OCI-LY3 (cell line): ENCODE data around the gene ITPR3.
A peak's percentile ranks its signal among the peaks of the same experiment; 100 is the strongest.

Experiments
- H2AFZ ChIP-seq: fragments of 200-600, 300-600 bp; shearing (Covaris generic); 2 replicates; pipeline ENCODE4 v1.6.0; 2014; ENCODE audit warnings: antibody characterized with exemption, low read depth, low read length
- H3K27ac ChIP-seq: fragments of 200-600, 300-600 bp; sonication (generic); 2 replicates; pipeline ENCODE4 v1.5.1; 2014; ENCODE audit warnings: mild to moderate bottlenecking, low read length, moderate library complexity, mixed read lengths
- H3K27me3 ChIP-seq: fragments of 200-600, 300-600 bp; sonication (generic); 2 replicates; pipeline ENCODE4 v1.6.1; 2014; ENCODE audit warnings: low read depth, low read length, mixed read lengths
- H3K36me3 ChIP-seq: fragments of 200-600, 300-600 bp; sonication (generic); replicated peaks from 2 replicates; pipeline ENCODE3; 2014; ENCODE audit warnings: low read depth, low read length, mixed read lengths
- H3K4me1 ChIP-seq: fragments of 300-600, 200-600 bp; sonication (generic); 2 replicates; pipeline ENCODE4 v1.6.1; 2014; ENCODE audit warnings: low read length, mixed read lengths
- H3K4me2 ChIP-seq: fragments of 200-600, 300-600 bp; sonication (generic); 2 replicates; pipeline ENCODE4 v1.6.1; 2014; ENCODE audit warnings: low read length, mixed read lengths
- H3K4me3 ChIP-seq: fragments of 300-600, 200-600 bp; sonication (generic); 2 replicates; pipeline ENCODE4 v1.5.1; 2014; ENCODE audit warnings: antibody characterized with exemption, mild to moderate bottlenecking, low read length, moderate library complexity
- H3K79me2 ChIP-seq: fragments of 300-600, 200-600 bp; shearing (Covaris generic); 2 replicates; pipeline ENCODE4 v1.6.1; 2014; ENCODE audit warnings: mild to moderate bottlenecking, low read length, mixed read lengths
- H3K9ac ChIP-seq: fragments of 300-600, 200-600 bp; shearing (Covaris generic); 2 replicates; pipeline ENCODE4 v1.6.0; 2014; ENCODE audit warnings: mild to moderate bottlenecking, low read length, moderate library complexity
- H3K9me3 ChIP-seq: fragments of 200-600, 300-600 bp; shearing (Covaris generic); 2 replicates; pipeline ENCODE4 v1.6.1; 2014; ENCODE audit warnings: low read length, mixed read lengths; ENCODE audit not compliant: insufficient read depth
- H4K20me1 ChIP-seq: fragments of 200-600, 300-600 bp; sonication (generic); 2 replicates; pipeline ENCODE4 v1.6.1; 2016; ENCODE audit warnings: low read length, mixed read lengths; ENCODE audit not compliant: insufficient read depth
- EZH2phosphoT487 ChIP-seq: fragments of 200-600 bp; shearing (Covaris generic); IDR thresholded peaks from 2 replicates; pipeline ENCODE4 v1.6.1; 2018; ENCODE audit warnings: antibody characterized with exemption, mixed run types, low read depth
- TF ChIP-seq, protein P1 (sequence below): fragments of 200-600, 300-600 bp; sonication (generic); IDR thresholded peaks from 2 replicates; pipeline ENCODE4 v1.5.1; 2014; ENCODE audit warnings: antibody characterized with exemption, low read length, low read depth

The ITPR3 gene

DNA sequence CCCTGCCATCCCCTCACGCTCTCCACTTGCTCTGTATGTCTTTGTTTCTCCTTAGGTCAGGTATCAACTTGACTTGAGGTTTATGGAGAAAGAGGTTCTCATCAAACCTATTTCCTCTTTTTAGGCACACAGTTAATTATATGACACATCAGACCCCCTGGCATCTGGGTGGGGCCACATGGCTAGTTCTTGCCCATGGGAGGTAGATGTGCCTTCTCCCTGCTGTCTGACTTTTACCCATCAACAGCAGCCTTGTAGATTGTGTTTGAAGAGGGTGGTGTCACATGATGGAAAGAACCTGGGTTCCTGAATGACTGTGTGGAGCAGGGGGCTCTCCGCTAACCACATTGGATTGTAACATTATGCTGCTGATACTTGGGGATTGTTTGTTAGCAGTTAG, 97.6 kb downstream of the ITPR3 start:
- H4K20me1 ChIP-seq = no peaks in the 10 kb centered on the region
- no peak overlapping the region for H2AFZ ChIP-seq
- H3K9ac ChIP-seq = no peak overlapping the region
- H3K4me1 ChIP-seq = peaks cover 16% of the 10 kb centered on the region
- H3K27ac ChIP-seq = no peak overlapping the region
- H3K36me3 ChIP-seq = no peaks in the 10 kb centered on the region
- H3K4me3 ChIP-seq = no peak overlapping the region
- no peaks in the 10 kb centered on the region for H3K9me3 ChIP-seq
- peaks cover 17% of the 10 kb centered on the region for H3K27me3 ChIP-seq
- H3K4me2 ChIP-seq = no peak overlapping the region
- no peak for TF ChIP-seq EZH2phosphoT487
- TF ChIP-seq, protein P1, sequence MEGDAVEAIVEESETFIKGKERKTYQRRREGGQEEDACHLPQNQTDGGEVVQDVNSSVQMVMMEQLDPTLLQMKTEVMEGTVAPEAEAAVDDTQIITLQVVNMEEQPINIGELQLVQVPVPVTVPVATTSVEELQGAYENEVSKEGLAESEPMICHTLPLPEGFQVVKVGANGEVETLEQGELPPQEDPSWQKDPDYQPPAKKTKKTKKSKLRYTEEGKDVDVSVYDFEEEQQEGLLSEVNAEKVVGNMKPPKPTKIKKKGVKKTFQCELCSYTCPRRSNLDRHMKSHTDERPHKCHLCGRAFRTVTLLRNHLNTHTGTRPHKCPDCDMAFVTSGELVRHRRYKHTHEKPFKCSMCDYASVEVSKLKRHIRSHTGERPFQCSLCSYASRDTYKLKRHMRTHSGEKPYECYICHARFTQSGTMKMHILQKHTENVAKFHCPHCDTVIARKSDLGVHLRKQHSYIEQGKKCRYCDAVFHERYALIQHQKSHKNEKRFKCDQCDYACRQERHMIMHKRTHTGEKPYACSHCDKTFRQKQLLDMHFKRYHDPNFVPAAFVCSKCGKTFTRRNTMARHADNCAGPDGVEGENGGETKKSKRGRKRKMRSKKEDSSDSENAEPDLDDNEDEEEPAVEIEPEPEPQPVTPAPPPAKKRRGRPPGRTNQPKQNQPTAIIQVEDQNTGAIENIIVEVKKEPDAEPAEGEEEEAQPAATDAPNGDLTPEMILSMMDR = no peak
- no peaks in the 10 kb centered on the region for H3K79me2 ChIP-seq

DNA sequence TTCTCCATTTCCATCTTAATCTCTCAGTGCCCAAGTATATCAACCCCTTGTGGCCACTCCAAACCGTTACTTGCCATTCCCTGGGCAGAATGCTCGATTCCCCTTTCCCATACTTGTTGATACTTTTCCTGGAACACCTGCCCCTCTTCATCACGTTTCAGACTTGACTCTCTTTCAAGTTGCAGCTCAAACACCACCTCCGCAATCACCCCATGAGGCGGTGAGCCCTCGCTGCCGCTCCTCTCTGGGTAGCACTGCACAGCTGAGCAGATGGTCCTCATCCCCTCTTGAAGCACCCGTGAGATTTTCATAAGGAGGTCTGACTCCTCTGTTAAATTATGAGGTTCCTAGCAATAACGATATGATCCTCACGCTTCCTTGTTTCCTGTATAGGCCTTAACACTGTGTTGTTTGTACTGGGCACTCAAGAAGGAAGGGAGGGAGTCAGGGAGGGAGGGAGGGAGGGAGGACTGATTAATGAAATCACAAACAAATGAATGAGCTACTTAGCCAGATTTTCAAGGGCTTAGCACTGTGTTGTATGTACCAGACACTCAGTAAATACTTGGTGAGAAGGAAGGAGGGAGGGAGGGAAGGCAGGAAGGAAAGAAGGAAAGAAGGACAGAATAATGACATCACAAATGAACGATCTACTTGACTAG, 98.3 kb downstream of the ITPR3 start:
- Histone ChIP-seq H3K4me2 (no peak overlapping the region), H4K20me1 (no peaks in the 10 kb centered on the region), H3K9ac (no peak overlapping the region), H3K36me3 (no peaks in the 10 kb centered on the region), H3K4me3 (no peak overlapping the region), H3K9me3 (no peaks in the 10 kb centered on the region), H3K79me2 (no peaks in the 10 kb centered on the region), H2AFZ (no peak overlapping the region), H3K4me1 (peaks cover 16% of the 10 kb centered on the region), H3K27me3 (peaks cover 24% of the 10 kb centered on the region), H3K27ac (no peak overlapping the region)
- TF ChIP-seq, protein P1 = no peak
- no peak for TF ChIP-seq EZH2phosphoT487

DNA sequence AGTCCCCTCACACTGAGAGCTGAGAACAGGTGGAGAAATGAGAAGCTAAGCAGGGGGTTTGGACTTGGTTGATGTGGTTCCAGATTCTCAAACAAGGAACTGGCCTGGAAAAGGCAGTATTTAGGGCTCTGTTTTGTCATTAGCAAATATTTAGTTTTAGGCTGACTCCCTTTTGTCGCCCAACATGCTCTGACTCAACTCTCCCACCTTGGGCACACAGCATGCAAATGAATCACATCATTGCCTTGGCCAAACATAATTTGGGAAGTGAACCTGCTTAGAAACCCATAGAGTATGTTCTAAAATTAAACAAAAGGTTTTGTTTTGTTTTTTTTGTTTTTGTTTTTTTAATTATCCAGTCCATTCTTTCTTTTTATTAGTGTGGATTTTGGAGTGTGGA, 99.9 kb downstream of the ITPR3 start:
- Histone ChIP-seq H3K36me3 (no peaks in the 10 kb centered on the region), H3K79me2 (no peaks in the 10 kb centered on the region), H3K9me3 (no peaks in the 10 kb centered on the region), H3K27ac (no peak overlapping the region), H3K4me1 (peaks cover 16% of the 10 kb centered on the region), H3K9ac (no peak overlapping the region), H2AFZ (no peak overlapping the region), H3K27me3 (peaks cover 27% of the 10 kb centered on the region), H3K4me2 (peak overlapping the region; percentile 24), H4K20me1 (no peaks in the 10 kb centered on the region), H3K4me3 (no peak overlapping the region)
- TF ChIP-seq, protein P1 = no peak
- TF ChIP-seq EZH2phosphoT487 = no peak

DNA sequence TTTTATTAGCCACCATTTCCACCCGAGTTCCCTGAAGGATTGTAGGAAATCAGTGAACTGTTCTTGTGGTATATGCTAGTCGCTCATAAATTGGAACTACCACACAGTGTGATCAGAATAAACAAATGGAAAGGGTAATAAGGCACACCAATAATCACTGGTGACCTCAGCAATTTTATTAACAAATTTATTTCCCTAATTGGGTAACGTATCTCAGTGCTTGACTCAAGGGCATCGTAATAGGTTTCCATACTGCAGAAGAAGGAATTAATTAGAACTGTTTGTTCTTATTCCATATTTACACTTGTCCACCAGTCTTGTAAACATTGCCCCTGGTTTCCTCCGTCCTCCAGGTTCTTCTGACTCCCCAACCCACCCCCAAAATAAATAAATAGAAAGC, 100.4 kb downstream of the ITPR3 start:
- peak overlapping the region; percentile 24 for H3K4me2 ChIP-seq
- no peak overlapping the region for H3K4me3 ChIP-seq
- TF ChIP-seq, protein P1 = no peak
- no peak for TF ChIP-seq EZH2phosphoT487
- H3K9ac ChIP-seq = no peak overlapping the region
- no peaks in the 10 kb centered on the region for H3K9me3 ChIP-seq
- H3K27me3 ChIP-seq = peaks cover 27% of the 10 kb centered on the region
- no peak overlapping the region for H3K27ac ChIP-seq
- H3K79me2 ChIP-seq = no peaks in the 10 kb centered on the region
- no peaks in the 10 kb centered on the region for H3K36me3 ChIP-seq
- H3K4me1 ChIP-seq = peaks cover 16% of the 10 kb centered on the region
- no peaks in the 10 kb centered on the region for H4K20me1 ChIP-seq
- H2AFZ ChIP-seq = no peak overlapping the region
